NCI-H2107 (cell line): Measurements from ENCODE around the gene PRPF31.

Source experiments
- DNase-seq: peaks from one replicate; lab custom pipeline; 2025; lab: John Stamatoyannopoulos, UW

PRPF31 gene

GRCh38 chr19:54142166-54142780 is 26.7 kb downstream of the PRPF31 start:
- DNase-seq, result no peak

GRCh38 chr19:54145541-54146158 is 30.1 kb downstream of the PRPF31 start:
- DNase-seq, result no peak

GRCh38 chr19:54147676-54148075 is 32.1 kb downstream of the PRPF31 start:
- no peak for DNase-seq

GRCh38 chr19:54148158-54148557 is 32.6 kb downstream of the PRPF31 start:
- DNase-seq, result no peak

GRCh38 chr19:54149021-54149812 is 33.7 kb downstream of the PRPF31 start:
- DNase-seq, result no peak

- DNase-seq, result no peak
These were observed 35.9 kb downstream of the PRPF31 start for GRCh38 chr19:54151362-54152035.

- no peak for DNase-seq
These were observed 36.7 kb downstream of the PRPF31 start for GRCh38 chr19:54152267-54152666.

- DNase-seq, result no peak
These were observed 37.4 kb downstream of the PRPF31 start for GRCh38 chr19:54152878-54153524.

- DNase-seq, result no peak
These were observed 38.3 kb downstream of the PRPF31 start for GRCh38 chr19:54153731-54154326.

- DNase-seq, result no peak
These were observed 39.2 kb downstream of the PRPF31 start for GRCh38 chr19:54154603-54155345.

- no peak for DNase-seq
These were observed 40.1 kb downstream of the PRPF31 start for GRCh38 chr19:54155694-54156093.

GRCh38 chr19:54156490-54156889 is 40.9 kb downstream of the PRPF31 start:
- no peak for DNase-seq

- no peak for DNase-seq
These were observed 41.4 kb downstream of the PRPF31 start for GRCh38 chr19:54156953-54157352.

GRCh38 chr19:54158812-54159351 is 43.3 kb downstream of the PRPF31 start:
- DNase-seq, result no peak

GRCh38 chr19:54159352-54160181 is 44.0 kb downstream of the PRPF31 start, which contains the start of gene LENG1:
Gene LENG1, minus strand, starts transcription at chr19:54159721. Its CDS starts 26 bp downstream, at chr19:54159695.
- peak; percentile 98 for DNase-seq

GRCh38 chr19:54160182-54160811 is 44.7 kb downstream of the PRPF31 start:
- DNase-seq, result no peak

GRCh38 chr19:54160854-54161253 is 45.3 kb downstream of the PRPF31 start:
- no peak for DNase-seq

GRCh38 chr19:54162241-54162805 is 46.8 kb downstream of the PRPF31 start:
- no peak for DNase-seq

- no peak for DNase-seq
These were observed 47.3 kb downstream of the PRPF31 start for GRCh38 chr19:54162884-54163283.
